ENCODE data around the gene SCAF11.
"Not testable (repeated sequence)": the region's sequence is repeated elsewhere in the genome, so short reads cannot be mapped to it uniquely, and the experiment has no call there.

The SCAF11 gene, protein sequence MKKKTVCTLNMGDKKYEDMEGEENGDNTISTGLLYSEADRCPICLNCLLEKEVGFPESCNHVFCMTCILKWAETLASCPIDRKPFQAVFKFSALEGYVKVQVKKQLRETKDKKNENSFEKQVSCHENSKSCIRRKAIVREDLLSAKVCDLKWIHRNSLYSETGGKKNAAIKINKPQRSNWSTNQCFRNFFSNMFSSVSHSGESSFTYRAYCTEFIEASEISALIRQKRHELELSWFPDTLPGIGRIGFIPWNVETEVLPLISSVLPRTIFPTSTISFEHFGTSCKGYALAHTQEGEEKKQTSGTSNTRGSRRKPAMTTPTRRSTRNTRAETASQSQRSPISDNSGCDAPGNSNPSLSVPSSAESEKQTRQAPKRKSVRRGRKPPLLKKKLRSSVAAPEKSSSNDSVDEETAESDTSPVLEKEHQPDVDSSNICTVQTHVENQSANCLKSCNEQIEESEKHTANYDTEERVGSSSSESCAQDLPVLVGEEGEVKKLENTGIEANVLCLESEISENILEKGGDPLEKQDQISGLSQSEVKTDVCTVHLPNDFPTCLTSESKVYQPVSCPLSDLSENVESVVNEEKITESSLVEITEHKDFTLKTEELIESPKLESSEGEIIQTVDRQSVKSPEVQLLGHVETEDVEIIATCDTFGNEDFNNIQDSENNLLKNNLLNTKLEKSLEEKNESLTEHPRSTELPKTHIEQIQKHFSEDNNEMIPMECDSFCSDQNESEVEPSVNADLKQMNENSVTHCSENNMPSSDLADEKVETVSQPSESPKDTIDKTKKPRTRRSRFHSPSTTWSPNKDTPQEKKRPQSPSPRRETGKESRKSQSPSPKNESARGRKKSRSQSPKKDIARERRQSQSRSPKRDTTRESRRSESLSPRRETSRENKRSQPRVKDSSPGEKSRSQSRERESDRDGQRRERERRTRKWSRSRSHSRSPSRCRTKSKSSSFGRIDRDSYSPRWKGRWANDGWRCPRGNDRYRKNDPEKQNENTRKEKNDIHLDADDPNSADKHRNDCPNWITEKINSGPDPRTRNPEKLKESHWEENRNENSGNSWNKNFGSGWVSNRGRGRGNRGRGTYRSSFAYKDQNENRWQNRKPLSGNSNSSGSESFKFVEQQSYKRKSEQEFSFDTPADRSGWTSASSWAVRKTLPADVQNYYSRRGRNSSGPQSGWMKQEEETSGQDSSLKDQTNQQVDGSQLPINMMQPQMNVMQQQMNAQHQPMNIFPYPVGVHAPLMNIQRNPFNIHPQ (N-terminal part only)

DNA sequence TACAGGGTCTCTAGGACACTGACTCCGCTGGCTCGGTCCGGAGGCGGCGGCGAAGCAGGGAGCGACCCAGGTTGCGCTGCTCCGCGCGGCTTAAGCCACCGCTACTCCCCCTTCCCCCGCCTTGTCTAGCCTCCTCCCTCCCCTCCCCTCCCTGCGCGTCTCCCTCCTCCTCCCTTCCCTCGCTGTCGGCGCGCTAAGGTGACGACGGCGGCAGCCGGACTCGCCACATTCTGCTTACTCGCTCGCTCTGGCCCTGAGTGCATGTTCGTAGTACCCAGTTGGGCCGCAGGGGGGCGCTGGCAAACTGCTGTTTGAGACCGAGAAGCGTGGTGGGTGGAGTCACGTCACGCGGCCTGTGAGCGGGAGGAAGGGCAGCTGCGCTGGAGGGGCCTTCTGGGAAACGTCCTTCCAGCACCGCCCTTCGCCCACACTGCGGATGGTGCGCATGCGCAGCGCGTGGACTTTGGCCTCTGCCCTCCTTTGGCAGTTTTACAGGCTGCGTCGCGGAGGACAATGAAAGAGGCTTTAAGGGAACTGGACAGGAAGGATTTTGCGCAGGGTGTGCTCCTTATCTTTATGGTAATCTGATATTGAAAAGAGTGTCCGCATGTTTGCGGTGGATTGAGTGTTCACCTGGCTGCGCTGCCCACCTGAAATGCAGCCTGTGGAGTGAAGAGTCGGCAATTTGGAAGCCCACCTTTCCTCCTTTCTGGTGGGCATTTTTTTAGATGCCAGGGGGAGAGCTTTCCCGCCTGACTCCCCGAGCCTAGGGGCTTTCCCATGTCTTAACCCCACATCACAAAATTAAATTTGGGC is at the start of gene SCAF11:
Gene SCAF11, minus strand, starts transcription at position 107 of the 816 bp plus-strand sequence. CDS start 26,407 bp downstream, outside the sequence.
- DNase-seq (ENCODE audit: low spot score) = peak; percentile 98

DNA sequence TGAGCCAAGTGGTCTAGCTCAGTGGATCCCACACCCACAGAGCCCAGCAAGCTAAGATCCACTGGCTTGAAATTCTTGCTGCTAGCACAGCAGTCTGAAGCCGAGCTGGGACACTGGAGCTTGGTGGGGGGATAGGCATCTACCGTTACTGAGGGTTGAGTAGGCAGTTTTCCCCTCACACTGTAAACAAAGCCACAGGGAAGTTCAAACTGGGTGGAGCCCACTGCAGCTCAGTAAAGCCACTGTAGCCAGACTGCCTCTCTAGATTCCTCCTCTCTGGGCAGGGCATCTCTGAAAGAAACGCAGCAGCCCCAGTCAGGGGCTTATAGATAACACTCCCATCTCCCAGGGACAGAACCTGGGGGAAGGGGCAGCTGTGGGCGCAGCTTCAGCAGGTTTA is 46.7 kb upstream of the SCAF11 start:
- DNase-seq (ENCODE audit: low spot score) = not testable (repeated sequence)

DNA sequence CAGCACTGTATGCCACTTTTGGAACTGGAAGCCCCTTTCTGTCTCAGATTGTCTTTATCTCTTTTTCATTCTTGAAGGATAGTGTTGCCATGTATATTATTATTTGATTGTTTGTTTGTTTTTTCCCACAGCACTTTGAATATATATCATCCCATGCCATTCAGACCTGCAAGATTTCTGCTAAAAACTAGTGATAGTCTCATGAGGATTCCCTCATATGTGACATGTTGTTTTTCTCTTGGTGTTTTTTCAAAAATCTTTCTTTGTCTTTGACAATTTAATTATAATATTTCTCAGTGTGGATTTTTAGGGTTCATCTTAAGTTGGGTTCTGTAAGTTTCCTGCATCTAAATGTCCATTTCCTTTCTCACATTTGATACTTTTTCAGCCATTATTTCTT is 36.8 kb upstream of the SCAF11 start:
- DNase-seq (ENCODE audit: low spot score) = no peak

DNA sequence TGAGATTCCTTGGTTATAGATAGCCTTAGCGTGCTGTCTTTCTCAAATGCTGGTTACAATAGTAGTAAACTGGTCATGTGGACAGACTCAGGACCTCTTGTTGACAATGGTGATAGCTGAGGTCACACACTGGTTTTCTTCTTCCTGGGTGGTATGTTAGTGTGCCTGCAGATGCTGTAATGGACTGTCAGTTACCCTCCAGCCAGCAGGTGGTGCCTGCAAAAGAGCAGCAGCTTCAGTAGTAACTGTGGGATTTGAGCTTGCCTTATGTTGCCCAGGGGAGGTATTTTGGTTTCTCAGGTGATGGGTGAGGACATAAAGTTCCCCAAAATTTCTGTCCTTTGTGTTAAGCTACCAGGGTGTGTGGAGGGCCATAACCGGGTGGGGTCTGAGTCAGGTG is 33.7 kb upstream of the SCAF11 start:
- DNase-seq (ENCODE audit: low spot score) = no peak

DNA sequence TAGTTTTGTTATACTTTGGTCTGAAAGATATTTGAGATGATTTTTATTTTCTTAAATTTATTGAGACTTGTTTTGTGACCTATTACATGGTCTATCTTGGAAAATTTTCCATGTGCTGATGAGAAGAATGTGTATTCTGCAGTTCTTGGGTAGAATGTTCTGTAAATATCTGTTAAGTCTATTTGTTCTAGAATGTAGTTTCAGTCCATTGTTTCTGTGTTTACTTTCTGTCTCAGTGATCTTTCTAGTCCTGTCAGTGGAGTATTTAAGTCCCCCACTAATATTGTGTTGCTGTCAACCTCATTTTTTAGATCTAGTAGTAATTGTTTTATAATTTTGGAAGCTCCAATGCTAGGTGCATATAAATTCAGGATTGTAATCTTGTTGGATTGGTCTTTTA is 30.4 kb upstream of the SCAF11 start:
- no peak for DNase-seq (ENCODE audit: low spot score)

DNA sequence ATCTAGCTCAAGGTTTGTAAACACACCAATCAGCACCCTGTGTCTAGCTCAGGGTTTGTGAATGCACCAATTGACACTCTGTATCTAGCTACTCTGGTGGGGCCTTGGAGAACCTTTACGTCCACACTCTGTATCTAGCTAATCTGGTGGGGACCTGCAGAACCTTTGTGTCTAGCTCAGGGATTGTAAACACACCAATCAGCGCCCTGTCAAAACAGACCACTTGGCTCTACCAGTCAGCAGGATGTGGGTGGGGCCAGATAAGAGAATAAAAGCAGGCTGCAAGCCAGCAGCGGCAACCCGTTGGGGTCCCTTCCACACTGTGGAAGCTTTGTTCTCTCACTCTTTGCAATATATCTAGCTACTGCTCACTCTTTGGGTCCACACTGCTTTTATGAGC is 28.3 kb upstream of the SCAF11 start:
- DNase-seq (ENCODE audit: low spot score) = not testable (repeated sequence)

DNA sequence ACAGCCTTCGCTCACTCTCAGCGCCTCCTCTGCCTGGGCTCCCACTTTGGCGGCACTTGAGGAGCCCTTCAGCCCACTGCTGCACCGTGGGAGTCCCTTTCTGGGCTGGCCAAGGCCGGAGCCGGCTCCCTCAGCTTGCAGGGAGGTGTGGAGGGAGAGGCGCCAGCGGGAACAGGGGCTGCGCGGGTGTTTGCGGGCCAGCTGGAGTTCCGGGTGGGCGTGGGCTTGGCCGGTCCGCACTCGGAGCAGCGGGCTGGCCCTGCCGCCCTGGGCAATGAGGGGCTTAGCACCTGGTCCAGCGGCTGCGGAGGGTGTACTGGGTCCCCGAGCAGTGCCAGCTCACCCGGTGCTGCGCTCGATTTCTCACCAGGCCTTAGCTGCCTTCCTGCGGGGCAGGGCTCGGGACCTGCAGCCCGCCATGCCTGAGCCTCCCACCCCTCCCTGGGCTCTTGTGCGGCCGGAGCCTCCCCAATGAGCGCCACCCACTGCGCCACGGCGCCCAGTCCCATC is 27.5 kb upstream of the SCAF11 start:
- DNase-seq (ENCODE audit: low spot score) = not testable (repeated sequence)

DNA sequence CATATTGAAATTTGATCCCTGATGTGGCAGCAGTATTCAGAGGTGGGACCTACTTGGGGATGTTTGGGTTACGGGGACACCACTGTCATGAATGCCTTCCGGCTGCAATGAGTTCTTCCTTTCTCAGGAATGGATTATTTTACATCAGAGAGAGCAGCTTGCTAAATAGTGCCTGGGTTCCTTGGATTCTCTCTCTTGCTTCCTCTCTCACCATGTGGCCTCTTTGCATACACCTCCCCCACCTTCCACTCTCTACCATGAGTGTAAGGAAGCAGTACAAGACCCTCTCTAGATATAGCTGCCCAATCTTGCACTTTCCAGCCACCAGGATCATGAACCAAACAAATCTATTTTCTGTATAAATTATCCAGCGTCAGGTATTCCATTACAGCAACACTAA is 15.4 kb upstream of the SCAF11 start:
- DNase-seq (ENCODE audit: low spot score) = no peak

DNA sequence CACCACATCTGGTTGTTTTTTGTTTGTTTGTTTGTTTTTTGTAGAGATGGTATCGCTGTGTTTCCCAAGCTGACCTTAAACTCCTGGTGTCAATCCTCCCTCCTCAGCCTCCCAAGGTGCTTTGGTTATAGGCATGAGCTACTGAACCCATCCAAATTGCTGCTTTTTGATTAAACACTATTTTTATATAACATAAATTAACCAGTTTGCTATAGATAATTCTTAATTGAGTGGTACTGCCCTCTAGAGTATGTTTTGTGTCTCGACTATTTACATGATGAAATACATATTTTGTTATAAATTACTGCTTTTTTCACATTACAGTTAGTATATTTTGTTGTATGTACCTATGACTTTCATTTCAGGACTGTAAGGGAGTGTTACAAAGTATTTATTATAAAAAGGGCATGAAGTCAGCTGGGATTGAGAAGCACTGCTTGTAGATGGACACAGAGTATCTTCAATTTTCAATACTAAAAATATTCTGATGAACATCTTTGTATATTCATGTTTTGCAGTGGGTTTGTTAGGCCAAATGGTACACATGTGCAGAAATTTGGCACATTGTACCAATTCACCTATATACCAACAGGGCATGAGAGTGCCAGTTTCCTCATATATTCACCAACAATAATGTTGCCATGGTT is 14.9 kb upstream of the SCAF11 start:
- DNase-seq (ENCODE audit: low spot score) = peak; percentile 33

DNA sequence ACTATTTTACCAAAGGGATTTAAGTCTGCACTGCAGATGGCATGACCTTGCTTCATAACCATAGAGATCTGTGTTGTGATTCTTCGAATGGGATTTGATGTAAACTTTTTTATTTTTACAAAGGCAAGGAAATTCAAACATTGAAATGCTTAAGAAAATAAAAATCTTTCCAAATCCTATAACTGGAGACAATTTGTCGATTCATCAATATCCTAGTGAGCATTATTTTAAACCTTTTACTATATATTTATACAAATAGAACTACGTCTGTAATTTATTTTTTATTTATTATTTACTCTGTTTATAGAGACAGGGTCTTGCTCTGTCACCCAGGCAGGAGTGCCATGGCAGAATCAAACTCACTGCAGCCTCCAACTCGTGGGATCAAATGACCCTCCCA is 14.3 kb upstream of the SCAF11 start:
- no peak for DNase-seq (ENCODE audit: low spot score)

DNA sequence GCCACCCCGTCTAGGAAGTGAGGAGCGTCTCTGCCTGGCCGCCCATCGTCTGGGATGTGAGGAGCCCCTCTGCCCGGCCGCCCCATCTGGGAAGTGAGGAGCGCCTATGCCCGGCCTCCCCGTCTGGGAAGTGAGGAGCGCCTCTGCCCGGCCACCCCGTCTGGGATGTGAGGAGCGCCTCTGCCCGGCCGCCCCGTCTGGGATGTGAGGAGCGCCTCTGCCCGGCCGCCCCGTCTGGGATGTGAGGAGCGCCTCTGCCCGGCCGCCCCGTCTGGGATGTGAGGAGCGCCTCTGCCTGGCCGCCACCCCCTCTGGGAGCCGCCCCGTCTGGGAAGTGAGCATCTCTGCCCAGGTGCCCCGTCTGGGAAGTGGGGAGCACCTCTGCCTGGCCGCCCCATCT is 9.7 kb upstream of the SCAF11 start:
- DNase-seq (ENCODE audit: low spot score) = not testable (repeated sequence)

DNA sequence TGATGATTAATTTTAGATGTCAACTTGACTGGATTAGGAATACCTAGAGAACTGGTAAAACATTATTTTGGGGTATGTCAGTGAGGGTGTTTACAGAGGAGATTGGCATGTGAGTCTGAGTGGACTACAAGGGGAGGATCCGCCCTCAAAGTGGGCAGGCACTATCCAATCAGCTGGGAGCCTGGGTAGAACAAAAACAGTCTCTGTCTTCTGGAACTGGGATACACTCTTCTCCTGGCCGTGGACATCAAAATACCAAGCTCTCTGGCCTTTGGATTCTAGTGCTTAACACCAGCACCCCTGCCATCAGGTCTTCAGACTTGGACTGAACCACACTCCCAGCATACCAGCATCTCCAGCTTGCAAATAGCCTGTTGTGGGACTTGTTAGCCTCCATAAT is 4.4 kb upstream of the SCAF11 start:
- no peak for DNase-seq (ENCODE audit: low spot score)

DNA sequence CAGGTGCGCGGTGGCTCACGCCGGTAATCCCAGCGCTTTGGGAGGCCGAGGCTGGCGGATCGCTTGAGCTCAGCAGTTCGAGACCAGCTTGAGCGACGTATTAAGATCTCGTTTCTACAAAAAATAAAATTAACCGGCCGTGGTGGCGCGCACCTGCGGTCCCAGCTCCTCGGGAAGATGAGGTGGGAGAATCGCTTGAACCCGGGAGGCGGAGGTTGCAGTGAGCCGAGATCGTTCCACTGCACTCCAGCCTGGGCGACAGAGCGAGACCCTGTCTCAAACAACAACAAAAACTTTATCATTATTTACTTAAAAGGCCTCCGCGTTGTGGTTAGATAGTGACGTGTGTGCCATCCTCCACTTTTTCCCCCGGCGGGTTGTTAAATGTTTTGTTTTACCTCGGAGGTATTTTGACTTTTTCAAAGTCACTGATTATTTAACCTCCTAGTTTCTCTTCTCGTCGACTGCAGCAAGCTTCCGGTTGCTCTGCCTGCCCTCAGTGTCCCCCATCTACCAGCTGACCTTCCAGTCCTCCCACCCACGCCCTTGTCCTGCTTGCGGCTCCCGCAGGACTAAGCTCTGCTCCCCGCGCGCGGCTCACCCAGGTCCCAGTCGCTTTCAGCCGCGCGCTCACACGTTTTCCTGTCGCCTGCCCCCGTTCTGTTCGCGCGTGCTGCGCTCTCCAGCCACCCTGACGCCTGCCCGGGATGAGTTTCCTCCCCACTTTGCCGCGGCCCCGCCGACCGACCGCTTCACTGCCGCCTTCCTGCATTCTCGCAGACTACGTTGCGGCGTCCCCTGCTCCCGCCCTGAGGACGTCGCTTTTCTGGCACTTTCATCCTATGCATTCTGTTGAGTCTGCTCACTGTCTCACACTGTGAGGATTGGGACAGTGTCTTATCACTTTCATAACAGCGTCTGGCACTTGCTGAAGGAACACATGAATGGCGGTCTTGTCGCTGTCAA is 1.2 kb upstream of the SCAF11 start:
- peak; percentile 91 for DNase-seq (ENCODE audit: low spot score)

DNA sequence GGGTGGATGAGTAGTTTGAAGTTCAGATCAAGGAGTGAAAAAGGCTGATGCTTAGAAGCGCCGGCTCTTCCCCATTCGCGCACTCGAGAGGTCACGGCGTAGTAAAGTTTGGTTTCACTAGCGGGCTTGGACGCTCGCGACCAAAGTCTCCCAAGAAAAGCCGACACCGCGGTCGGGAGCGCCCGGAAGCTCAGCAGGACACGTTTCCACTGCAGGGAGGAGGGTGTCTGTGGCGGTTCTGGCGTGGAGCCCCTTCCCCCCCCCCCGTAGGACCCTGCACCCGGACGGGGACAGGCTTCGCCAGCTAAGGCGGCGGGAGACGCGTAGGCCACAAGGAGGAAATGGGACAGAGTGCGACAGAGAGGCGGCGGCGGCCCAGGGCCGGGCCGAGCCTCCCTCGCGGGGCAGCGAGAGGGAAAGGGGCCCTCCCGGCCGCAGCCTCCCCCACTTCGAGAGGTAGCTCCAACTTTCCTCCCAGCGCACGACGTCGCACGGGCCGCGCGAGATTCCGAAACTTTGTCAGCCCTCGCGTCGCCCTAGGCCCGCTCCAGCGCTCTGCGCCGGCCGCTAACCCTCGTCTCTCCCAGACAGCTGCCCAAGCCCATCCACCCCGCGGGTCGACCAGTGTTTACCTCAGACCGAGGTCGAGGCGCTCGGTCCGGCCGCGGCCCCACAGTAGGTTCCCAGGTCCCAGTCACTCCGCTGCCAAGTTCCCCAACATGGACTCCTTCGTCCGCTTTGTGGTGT is 480 bp downstream of the SCAF11 start:
- peak; percentile 35 for DNase-seq (ENCODE audit: low spot score)

DNA sequence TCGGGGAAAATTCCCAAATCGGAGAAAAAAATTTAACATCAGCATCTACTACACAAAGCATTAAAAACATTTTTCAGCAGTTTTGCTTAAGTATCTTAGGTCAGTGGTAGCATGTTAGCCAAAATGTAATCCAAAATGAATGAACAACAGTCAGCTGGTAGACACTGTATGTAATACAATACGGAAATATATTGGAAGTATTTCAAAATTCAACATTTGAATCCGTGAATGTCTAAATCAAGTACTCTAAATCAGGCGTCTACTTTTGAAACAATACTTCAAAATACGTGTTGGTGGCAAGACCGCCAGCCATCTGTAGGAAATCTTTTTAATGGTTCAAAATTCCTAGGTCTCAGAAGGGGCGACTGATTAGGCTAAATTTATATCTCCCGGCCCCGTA is 1.1 kb downstream of the SCAF11 start:
- DNase-seq (ENCODE audit: low spot score) = no peak

DNA sequence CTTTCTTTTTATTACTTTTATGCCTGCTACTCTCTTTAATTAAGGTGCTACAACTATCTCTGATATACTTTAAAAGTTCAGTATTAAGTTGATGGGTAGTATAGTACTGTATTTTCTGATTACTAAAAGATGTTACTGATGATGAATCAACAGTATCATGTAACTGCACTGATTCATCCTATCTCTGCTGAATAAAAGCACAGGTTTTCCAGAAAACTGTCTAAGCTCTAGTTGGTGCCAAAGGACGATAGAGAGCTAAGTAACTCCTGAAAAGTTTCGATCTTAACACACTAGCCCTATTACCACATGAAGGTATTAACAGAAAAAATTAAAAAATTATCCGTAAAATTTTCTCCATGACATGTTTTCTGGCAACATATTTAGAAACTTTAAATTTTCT is 2.1 kb downstream of the SCAF11 start:
- DNase-seq (ENCODE audit: low spot score) = no peak

DNA sequence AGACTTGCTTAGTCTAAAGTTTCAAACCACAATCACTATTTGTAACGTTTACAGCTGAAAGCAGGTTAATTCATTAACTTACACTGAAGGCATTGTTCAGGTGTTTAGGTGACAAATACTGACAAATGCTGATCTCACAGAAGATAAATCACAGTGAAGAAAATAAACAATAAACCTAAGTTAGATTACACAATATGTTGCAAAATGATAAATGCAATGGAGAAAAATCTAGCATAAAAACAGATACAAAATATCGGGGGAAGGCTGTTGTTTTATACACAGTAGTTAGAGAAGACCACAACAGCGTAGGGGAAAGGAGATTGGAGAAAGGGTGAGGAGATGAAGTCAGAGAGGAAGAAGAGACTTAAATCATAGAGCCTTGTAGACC is 3.0 kb downstream of the SCAF11 start:
- no peak for DNase-seq (ENCODE audit: low spot score)

DNA sequence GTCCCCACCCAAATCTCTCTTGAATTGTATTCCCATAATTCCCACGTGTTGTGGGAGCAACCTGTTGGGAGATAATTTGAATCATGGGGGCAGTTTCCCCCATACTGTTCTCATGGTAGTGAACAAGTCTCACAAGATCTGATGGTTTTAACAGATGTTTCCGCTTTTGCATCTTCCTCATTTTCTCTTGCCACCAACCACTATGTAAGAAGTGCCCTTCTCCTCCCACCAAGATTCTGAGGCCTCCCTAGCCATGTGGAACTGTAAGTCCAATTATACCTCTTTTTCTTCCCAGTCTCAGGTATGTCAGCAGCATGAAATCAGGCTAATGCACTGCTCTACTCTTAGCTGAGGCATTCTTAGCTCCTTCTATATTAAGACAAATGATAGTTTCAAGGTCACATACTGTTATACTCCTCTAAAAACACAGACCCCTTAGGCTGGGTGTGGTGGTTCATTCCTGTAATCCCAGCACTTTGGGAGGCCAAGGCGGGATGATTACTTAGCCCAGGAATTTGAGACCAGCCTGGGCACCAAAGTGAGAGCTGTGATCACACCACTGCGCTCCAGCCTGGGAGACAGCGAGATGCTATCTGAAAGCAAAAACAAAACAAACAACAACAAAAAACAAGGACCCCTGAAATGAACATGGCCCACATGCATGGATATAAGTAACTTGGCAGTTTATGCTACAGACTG is 3.6 kb downstream of the SCAF11 start:
- no peak for DNase-seq (ENCODE audit: low spot score)
